H1 (cell line): ENCODE measurements around the gene ZSCAN22. TPM values are rescaled to one million over a fixed set of nuclear protein-coding genes. Genes with fewer than 3 reads are reported as not detected.

ENCODE experiments used
- BRCA1 ChIP-seq: IDR thresholded peaks from 2 replicates; pipeline ENCODE4 v1.6.1; 2012; ENCODE audit warnings: low read depth, low read length, improper control_type of control experiment
- JUN ChIP-seq: IDR thresholded peaks from 2 replicates; pipeline ENCODE4 v1.6.1; 2011; ENCODE audit warnings: low read depth, mild to moderate bottlenecking, improper control_type of control experiment, low read length
- JUND ChIP-seq: IDR thresholded peaks from 2 replicates; pipeline ENCODE4 v1.6.1; 2011; ENCODE audit warnings: mild to moderate bottlenecking, improper control_type of control experiment, low read length
- POU5F1 ChIP-seq: IDR thresholded peaks from 2 replicates; pipeline ENCODE4 v1.6.1; 2011; ENCODE audit warnings: low read depth, mild to moderate bottlenecking, low read length, moderate library complexity
- SIN3A ChIP-seq, 2 experiments: IDR thresholded peaks in 1 of 2; conservative IDR thresholded peaks in 1 of 2; 2 replicates each; pipeline ENCODE4 v1.6.1; 2011 to 2012; ENCODE audit warnings: low read length in 2 of 2, improper control_type of control experiment in 1 of 2, low read depth in 1 of 2, mild to moderate bottlenecking in 1 of 2
- polyA plus RNA-seq, 7 experiments: library from polyadenylated mRNA; depleted of rRNA in 3 of 7; stranded (reverse) in 5 of 7; unstranded in 2 of 7; fragments of >200 nt in 5 of 7; fragments of 200-250 nt in 2 of 7; gene quantifications; 1 replicate in 5 of 7; 2 replicates in 1 of 7; 4 replicates in 1 of 7; pipeline versions ENCODE4 v1.2.1 to v1.2.3, GENCODE V29; 2011 to 2013; ENCODE audit warnings: missing spikeins in 2 of 7, mixed read lengths in 2 of 7
- total RNA-seq: library from RNA; stranded (reverse); fragmentation: NEBNext Ultra II Directional; extraction: Animal tissue kit (Norgen Biotek cat#: 25700); gene quantifications from 2 replicates; pipeline ENCODE4 v1.2.1, GENCODE V29; 2021

ZSCAN22 gene
- total and polyA plus RNA-seq, 2 of the 8 experiments (the other 6 are each of a cell fraction or from before 2014, with no cell fraction given), result 3.2 to 3.3 TPM

GRCh38 chr19:58300620-58301019, 26.2 kb upstream of the ZSCAN22 start (continued):
- TF ChIP-seq SIN3A (conservative IDR thresholded peaks at IDR 0.05 in 1 of 2, IDR thresholded peaks at IDR 0.05 in 1 of 2; ENCODE audit: low read depth in 1 of 2, low read length in 2 of 2) (no peak), POU5F1 (no peak), BRCA1 (no peak), JUND (no peak), JUN (no peak)
- TF ChIP-seq, all 59 proteins: peak for 0
